ENCODE results near the gene SHROOM3.
"Not testable (repeated sequence)": the region's sequence is repeated elsewhere in the genome, so short reads cannot be mapped to it uniquely, and the experiment has no call there.

The SHROOM3 gene

GRCh38 chr4:76434901-76435527 lies at the start of gene SHROOM3:
SHROOM3 (plus strand) TSS chr4:76435229; CDS start chr4:76436053, 824 bp downstream.
- DNase-seq, result no peak

- no peak for DNase-seq
Measured at GRCh38 chr4:76385974-76386373, 49.1 kb upstream of the SHROOM3 start.

GRCh38 chr4:76386566-76387305 lies 48.3 kb upstream of the SHROOM3 start:
- no peak for DNase-seq

- DNase-seq, result no peak
Measured at GRCh38 chr4:76388160-76388908, 46.7 kb upstream of the SHROOM3 start.

GRCh38 chr4:76401654-76402053 lies 33.4 kb upstream of the SHROOM3 start:
- no peak for DNase-seq

DNA sequence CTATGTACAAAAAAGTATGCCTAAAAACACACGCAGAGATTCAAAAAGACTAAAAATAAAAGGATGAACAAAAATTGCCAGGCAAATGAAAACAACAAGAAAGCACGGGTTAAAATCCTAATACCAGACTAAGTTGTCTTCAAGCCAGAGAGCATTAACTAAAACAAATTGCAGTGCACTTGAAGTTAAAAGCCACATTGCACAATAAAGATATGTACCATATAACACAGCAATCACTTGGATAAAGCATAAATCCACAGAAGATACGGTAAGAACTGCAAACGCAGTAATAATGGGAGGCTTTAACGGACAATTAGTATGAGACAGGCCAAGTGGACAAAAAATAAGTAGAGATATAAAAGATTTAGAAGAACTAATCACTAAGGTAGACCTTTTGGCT lies 28.9 kb upstream of the SHROOM3 start:
- DNase-seq, result no peak

- DNase-seq, result no peak
Measured at GRCh38 chr4:76407440-76408119, 27.4 kb upstream of the SHROOM3 start.

DNA sequence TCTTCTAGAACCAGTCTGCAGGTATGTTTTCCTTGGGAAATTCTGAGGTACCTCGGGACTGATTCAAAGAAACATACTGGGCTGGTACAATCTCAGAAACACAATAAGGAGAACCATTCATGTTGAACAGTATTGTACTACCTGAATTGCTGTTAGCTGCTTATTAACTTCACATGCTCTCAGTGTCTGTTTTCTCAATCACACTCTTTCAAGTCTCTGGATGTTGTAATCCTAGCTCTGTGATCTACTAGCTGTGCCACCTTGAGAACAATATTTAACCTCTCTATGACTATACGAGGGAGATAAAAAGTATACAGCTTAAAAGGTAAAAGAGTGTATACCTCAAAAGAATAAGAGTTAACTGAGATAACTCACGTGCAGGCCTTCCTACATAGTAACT lies 24.4 kb upstream of the SHROOM3 start:
- no peak for DNase-seq

DNA sequence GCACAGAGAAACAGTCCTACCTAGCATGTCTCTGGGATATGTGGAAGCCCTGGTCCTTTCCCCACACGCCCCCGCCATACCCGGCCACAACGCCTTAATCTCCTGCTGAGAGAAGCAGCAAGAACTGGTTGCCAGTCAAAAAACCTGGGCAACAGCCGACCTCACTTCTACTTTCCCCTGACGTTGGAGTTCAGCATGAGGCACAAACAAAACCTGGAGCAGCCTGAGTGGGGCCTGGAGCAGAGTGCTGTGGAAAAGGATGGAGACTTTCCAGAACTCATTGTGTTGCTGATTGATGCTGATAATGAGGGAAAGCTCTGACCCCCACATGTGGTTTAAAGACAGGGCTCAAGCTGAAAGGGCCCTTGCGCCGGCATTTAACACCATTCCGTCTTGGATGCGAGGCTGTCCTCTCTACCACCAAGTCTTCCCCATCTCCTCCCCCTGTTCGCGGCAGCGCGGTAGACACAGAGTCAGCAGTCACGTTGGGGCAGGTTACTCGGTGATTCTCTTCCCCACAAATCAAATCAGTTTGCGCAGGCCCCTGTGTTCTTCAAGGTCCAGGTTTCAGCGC lies 14.8 kb upstream of the SHROOM3 start:
- no peak for DNase-seq

DNA sequence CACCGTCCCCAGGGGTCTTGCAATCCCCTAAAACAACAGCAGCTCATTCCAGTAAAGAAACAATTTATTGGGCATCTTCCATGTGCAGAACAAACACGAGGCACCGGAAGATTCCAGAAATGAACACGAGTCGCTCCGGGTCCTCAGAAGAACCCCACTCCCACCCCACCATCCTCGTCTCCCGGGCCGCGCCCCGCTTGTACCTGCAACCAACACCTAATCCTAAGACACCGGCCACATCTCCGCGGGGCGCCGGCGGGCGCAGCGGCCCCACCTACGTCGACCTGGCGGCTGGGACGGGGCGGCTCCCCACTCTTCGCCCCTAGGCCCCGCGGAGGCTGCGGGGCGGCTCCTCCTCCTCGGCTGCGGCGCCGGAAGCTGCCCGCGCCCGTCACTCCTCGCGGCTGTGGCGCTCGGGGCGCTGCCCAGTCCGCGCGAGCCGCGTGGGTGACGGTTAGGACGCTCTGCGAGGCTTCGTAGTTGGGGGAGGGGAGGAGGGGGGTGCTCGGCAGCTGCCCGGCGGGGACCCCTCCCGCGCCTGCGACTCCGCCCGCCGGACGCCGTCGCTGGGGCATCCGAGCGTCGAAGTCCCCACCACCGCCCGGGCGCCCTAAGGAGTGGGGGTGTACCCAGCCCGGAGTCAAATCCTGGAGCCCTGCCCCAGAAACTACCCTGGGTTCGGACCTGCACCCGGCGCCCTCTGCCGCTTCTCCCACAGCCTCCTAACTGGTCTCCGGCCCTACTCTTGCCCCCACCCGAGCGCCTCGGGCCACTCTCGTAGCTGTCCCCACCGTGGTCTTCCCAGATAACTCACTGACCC lies 14.1 kb upstream of the SHROOM3 start, which contains the start of gene CCDC158:
TSS of gene CCDC158 (minus strand) at position 380 of the 820 bp plus-strand sequence. CDS start 17,934 bp downstream, outside the sequence.
- no peak for DNase-seq

DNA sequence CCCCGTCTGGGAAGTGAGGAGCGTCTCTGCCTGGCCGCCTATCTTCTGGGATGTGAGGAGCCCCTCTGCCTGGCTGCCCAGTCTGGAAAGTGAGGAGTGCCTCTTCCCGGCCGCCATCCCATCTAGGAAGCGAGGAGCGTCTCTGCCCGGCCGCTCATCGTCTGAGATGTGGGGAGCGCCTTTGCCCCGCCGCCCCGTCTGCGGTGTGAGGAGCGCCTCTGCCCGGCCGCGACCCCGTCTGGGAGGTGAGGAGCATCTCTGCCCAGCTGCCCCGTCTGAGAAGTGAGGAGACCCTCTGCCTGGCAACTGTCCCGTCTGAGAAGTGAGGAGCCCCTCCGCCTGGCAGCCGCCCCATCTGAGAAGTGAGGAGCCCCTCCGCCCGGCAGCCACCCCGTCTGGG lies 11.9 kb upstream of the SHROOM3 start:
- DNase-seq, result not testable (repeated sequence)

DNA sequence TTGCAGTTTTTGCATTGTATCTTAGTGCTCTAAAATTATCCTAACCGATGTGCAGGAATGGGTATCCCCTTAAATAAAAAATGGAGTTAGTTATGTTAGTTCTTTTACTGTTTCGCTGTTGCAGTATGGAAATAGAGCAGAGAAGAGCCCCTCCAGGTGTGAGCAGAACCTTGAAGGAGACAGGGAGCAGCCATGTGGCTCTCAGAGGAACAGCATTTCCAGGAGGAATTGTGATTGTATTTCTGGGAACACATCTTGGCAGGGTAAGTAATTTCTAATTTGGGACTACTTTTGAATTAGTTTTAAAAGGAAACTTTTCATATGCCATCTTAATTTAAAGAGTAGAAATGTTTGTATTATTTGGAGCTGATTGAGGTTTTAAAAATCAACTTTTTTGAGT lies 8.8 kb upstream of the SHROOM3 start:
- no peak for DNase-seq

GRCh38 chr4:76429636-76430035 lies 5.4 kb upstream of the SHROOM3 start:
- DNase-seq, result no peak

- no peak for DNase-seq
Measured at GRCh38 chr4:76430519-76431388, 4.3 kb upstream of the SHROOM3 start.

DNA sequence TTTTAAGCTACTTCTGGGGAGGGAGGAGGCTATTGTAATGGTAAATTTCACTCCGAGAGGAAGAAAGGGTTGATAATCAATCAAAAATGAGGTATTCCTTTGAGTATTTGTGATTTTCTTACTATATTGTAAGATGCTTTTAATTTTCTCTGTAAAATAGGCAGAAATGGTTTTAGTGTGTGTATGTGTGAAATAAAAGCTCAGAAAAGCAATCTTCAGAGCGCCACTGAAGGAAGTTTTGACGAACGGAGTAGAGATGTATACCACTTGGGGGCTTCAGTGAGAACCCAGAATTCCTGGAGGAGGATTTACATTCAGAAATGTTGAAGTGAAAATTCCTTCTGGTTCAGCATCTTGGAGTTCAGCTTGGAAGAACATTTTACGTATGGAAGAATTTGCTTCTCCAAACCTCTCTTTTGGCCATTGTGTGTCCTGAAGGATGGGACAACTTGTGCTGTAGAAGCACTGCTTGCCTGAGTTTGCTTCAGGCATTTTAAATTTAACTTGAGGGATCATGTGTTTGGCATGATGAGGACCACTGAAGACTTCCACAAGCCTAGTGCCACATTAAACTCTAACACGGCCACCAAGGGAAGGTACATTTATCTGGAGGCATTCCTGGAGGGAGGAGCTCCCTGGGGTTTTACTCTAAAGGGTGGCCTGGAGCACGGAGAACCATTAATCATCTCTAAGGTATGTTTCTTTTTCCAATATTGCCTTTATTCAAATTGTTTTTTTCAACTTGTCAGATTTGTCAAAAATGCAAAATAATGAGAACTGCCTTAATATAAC lies 695 bp downstream of the SHROOM3 start:
- DNase-seq, result no peak

DNA sequence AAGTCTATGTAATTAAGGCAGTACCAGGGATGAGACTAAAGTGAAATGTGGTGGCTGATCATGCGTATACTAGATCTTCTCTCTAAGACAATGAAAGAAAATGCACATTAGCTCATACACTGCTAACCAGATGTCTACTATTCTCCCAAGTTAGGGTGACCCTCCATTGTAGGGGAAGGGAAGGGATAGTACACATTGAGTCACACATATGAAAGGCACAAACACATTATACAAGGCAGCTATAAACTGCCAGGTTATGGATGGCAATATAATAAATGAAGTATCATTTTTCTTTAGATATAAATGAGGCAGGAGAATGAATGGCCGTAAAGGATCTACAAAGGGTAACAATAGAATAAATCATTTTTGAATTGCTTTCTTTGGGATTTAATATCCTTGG lies 4.5 kb downstream of the SHROOM3 start:
- no peak for DNase-seq

DNA sequence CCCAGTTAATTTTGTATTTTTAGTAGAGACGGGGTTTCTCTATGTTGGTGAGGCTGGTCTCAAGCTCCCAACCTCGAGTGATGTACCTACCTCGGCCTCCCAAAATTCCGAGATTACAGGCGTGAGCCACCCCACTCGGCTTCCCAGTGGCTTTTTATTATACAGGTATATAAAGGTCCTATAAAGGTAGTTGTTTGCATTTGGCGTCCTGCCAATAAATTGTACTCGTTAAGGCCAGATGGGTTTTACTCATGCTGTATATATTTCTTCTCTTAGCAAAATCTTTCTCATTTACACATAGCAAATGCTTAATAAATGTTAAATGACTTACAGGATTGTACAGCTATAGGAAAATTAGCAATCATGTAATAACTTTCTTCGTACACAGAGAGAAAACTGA lies 6.9 kb downstream of the SHROOM3 start:
- no peak for DNase-seq

- DNase-seq, result no peak
Measured at GRCh38 chr4:76442807-76443206, 7.8 kb downstream of the SHROOM3 start.

DNA sequence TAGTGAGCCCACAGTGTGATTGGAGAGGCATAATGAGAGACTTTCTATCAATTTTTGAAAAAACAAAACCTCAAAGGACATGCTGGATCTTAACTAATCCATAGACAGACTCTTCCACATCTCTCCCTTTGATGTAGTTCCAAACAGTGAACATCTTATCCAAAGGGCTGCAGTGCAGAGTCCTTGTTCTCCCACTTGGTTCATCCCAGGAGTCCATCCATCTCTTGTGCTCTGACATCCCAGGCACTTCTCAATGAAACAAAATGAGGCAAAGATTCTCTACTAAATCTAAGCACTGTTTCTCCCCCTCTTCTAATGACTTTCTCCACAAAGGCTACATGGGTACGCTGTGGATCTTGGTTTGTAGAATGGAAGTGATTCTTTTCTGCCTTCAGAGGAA lies 8.3 kb downstream of the SHROOM3 start:
- DNase-seq, result no peak

- DNase-seq, result no peak
Measured at GRCh38 chr4:76445911-76446310, 10.9 kb downstream of the SHROOM3 start.
